ENCODE results near the gene IGF1.
"Not testable (repeated sequence)": the region's sequence is repeated elsewhere in the genome, so short reads cannot be mapped to it uniquely, and the experiment has no call there.

Gene IGF1

GRCh38 chr12:102364709-102365108, 115.7 kb downstream of the IGF1 start:
- TF ChIP-seq CTCF (conservative IDR thresholded peaks at IDR 0.05) = no peak
- no peak overlapping the region for H3K27ac ChIP-seq

DNA sequence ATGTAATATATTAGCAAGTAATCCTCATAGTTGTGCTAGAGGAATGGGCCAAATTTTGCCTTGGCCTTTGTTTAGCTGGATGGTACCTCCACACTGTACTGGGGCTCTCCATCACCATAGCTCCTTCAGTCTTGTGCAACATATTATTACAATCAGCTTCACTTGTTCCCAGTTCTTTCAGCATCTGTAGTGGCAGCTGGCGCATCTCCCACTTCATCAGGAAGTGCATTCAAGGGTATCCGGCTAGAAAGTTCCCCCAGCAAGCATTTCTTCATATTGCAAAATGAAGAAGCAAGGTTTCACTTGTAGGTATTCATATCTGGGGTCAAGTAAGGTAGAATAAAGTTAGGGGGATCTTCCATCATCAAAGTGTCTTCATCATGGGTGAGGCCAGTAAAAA, 123.7 kb downstream of the IGF1 start:
- no peak overlapping the region for H3K27ac ChIP-seq
- no peak for TF ChIP-seq CTCF (conservative IDR thresholded peaks at IDR 0.05)

DNA sequence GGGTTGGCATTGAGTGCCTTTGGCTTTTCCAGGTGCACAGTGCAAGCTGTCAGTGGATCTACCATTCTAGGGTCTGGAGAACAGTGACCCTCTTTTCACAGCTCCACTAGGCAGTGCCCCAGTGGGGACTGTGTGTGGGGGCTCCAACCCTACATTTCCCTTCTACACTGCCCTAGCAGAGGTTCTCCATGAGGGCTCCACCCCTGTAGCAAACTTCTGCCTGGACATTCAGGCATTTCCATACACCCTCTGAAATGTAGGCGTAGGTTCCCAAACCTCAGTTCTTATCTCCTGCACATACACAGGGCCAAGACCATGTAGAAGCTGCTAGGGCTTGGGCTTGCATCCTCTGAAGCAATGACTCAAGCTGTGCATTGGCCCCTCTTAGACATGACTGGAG, 126.1 kb downstream of the IGF1 start:
- H3K27ac ChIP-seq = not testable (repeated sequence)

DNA sequence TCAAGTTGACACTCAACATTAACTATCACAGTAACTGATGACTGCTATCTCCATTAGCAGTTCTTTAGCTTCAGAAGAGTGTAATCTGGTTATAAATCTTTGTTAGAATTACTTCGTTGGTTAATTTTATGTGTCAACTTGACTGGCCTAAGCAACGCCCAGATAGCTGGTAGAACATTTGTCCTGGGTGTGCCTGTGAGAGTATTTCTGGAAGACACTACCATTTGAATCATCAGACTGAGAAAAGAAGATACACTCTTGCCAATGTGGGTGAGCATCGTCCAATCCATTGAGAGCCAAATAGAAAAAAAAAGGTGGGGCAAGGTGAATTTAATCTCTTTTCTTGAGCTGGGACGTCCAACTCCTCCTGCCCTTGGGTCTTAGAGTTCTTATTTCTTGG, 129.0 kb downstream of the IGF1 start:
- TF ChIP-seq CTCF (conservative IDR thresholded peaks at IDR 0.05) = no peak
- no peak overlapping the region for H3K27ac ChIP-seq

GRCh38 chr12:102350070-102350469, 130.3 kb downstream of the IGF1 start:
- no peak overlapping the region for H3K27ac ChIP-seq
- no peak for TF ChIP-seq CTCF (conservative IDR thresholded peaks at IDR 0.05)

- no peak for TF ChIP-seq CTCF (conservative IDR thresholded peaks at IDR 0.05)
- H3K27ac ChIP-seq = no peak overlapping the region
These were observed 131.3 kb downstream of the IGF1 start for GRCh38 chr12:102349079-102349478.

GRCh38 chr12:102347811-102348210, 132.6 kb downstream of the IGF1 start:
- H3K27ac ChIP-seq = no peak overlapping the region
- no peak for TF ChIP-seq CTCF (conservative IDR thresholded peaks at IDR 0.05)
